SK-N-MC (cell line): Measurements from ENCODE around the gene CLGN.

ENCODE experiments used
- DNase-seq: peaks from one replicate; pipeline ENCODE4 v3.0.0-alpha.2; 2011; ENCODE audit warnings: low read depth, low spot score
- H3K27ac ChIP-seq: fragments of 200-600 bp; sonication (generic); 2 replicates; pipeline ENCODE4 v1.5.1; 2016; ENCODE audit warnings: mixed run types
- H3K36me3 ChIP-seq: fragments of 200-600 bp; sonication (generic); 2 replicates; pipeline ENCODE4 v1.6.1; 2017; ENCODE audit warnings: antibody characterized with exemption, low read length, mixed read lengths; ENCODE audit not compliant: insufficient read depth
- H3K4me3 ChIP-seq: fragments of 200-600 bp; sonication (generic); 2 replicates; pipeline ENCODE4 v1.5.1; 2016
- H3K9ac ChIP-seq: fragments of 200-600 bp; sonication (generic); 2 replicates; pipeline ENCODE4 v1.8.0; 2017; ENCODE audit warnings: mixed run types, mixed read lengths; ENCODE audit not compliant: insufficient read length
- H3K9me3 ChIP-seq: fragments of 200-600 bp; sonication (generic); 2 replicates; pipeline ENCODE4 v1.6.1; 2017; ENCODE audit warnings: low read depth, mild to moderate bottlenecking, antibody characterized with exemption, low read length, moderate library complexity, mixed read lengths
- EZH2 ChIP-seq: fragments of 200-600 bp; sonication (generic); IDR thresholded peaks from one replicate; pipeline ENCODE4 v1.6.1; 2017; ENCODE audit warnings: antibody characterized with exemption
- FOXP2 ChIP-seq: optimal IDR thresholded peaks from 2 replicates; pipeline ENCODE3; 2011; ENCODE audit warnings: mild to moderate bottlenecking, moderate library complexity; ENCODE audit not compliant: insufficient read depth; ENCODE audit errors: extremely low read length, control extremely low read depth
- POLR2AphosphoS5 ChIP-seq: IDR thresholded peaks from 2 replicates; pipeline ENCODE4 v1.6.1; 2012; ENCODE audit warnings: mild to moderate bottlenecking, low read depth, low read length, borderline replicate concordance

The CLGN gene

DNA sequence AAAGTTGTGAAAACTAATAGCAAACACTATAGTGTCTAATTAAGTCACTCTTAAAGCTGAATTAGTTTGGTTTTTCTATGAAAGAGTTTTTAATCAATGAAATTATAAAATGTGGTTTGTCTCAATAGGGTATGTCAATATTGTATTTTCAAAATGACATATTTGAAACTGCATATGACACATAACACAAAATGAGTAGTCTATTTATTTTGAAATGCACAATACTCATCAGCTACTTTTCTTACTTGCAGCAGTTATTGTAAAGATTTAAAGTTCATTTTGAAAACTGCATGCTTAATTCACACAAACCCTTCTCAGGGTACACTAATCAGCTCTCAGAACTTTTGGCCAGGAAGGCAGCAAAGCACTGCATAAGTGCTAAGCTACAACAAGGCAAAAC, 21.2 kb downstream of the CLGN start:
- DNase-seq: no peak
- TF ChIP-seq EZH2 (no peak), FOXP2 (no peak), POLR2AphosphoS5 (no peak)

DNA sequence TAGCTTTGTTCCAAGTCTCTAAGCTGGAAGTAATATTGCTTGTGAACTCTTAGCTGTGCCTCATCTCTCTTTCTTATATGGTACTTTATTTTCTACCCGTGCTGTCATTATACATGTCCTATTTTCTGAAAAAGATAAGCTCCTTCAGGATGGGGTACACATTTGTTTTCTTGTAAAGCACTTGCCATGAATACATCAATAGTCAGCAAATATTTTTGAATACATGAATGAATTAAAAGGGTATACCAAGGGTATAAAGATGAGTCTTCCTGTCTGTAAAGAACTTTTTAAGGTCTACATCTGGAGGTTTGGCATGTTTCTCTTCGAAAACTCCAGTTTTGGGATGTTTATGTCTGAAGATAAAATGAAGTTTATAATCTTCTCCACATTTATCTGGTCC, 27.3 kb downstream of the CLGN start:
- H3K27ac ChIP-seq: no peak overlapping the region
- H3K9ac ChIP-seq: no peak overlapping the region
- H3K36me3 ChIP-seq: no peaks in the 10 kb centered on the region
- no peaks in the 10 kb centered on the region for H3K9me3 ChIP-seq
- DNase-seq: peak; percentile 12
- TF ChIP-seq EZH2 (no peak), FOXP2 (no peak), POLR2AphosphoS5 (no peak)
- H3K4me3 ChIP-seq: peak overlapping the region; percentile 17; the same call in 1 of the 2 replicates

More for the DNA sequence above, 21.2 kb downstream of the CLGN start:
- no peak overlapping the region for H3K27ac ChIP-seq
- no peaks in the 10 kb centered on the region for H3K36me3 ChIP-seq
- no peak overlapping the region for H3K4me3 ChIP-seq
- no peaks in the 10 kb centered on the region for H3K9me3 ChIP-seq
- no peak overlapping the region for H3K9ac ChIP-seq

DNA sequence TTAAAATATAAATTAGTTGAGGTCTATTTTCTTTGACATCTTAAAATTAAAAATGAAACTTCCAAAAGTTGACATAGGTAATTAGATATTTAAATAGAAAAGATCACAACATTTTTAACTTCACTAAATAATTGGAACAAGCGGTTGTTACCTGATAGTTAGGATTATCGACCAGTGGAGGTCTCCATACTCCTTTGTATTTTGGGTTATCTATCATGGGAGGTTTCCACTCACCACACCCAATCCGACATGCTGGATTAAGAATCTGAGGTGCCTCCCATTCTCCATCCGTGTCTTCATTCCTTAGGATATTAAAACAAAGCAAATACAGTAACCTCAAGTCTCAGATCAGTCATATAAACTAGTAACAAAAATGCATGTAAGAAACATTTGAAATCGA, 31.8 kb downstream of the CLGN start:
- Histone ChIP-seq H3K36me3 (no peaks in the 10 kb centered on the region), H3K9ac (no peak overlapping the region), H3K4me3 (no peak overlapping the region), H3K27ac (no peak overlapping the region), H3K9me3 (no peaks in the 10 kb centered on the region)
- no peak for TF ChIP-seq EZH2
- TF ChIP-seq POLR2AphosphoS5: no peak
- no peak for TF ChIP-seq FOXP2
- no peak for DNase-seq

DNA sequence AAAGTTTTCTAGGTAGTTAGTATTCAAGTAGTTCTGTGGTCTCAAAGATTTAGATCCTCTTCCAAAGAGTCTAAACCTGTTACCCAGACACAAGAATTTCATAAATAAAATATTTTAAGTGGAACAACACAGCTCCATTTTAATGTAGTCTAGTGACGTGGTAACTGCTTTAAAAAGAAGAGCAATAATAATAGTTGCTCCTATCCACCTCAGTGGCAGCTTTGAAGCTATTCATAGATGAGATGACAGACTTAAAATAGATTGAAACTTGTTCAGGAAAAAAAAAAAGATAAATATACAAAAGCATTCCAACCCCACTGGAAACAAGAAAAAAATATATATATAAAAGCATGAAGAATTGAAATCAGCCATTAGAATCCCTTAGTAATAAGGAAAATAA, 39.4 kb downstream of the CLGN start:
- TF ChIP-seq FOXP2 (no peak), POLR2AphosphoS5 (no peak)
- H3K9ac ChIP-seq: no peak overlapping the region
- no peaks in the 10 kb centered on the region for H3K36me3 ChIP-seq
- H3K9me3 ChIP-seq: no peaks in the 10 kb centered on the region
- H3K27ac ChIP-seq: no peak overlapping the region
- H3K4me3 ChIP-seq: no peak overlapping the region
- no peak for DNase-seq

DNA sequence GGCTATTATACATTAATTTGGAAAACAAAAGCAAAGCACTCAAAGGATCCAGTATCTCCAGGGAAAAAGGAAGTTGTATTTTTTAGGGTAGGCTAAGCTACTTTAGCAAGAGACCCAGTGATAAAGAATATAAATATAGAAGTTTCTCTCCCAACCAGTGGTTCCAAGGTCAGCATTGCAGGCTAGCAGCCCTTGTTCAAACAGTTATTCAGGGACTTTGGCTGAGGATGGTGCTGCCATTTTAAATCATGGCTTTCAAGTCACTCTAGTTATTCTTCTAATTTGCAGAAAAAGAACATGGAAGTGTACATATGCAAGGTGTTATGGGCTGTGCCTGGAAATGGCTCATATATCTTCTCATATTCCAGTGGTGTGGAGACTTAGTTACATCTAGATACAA, 44.7 kb downstream of the CLGN start:
- Histone ChIP-seq H3K36me3 (peaks cover 34% of the 10 kb centered on the region), H3K4me3 (no peak overlapping the region), H3K9me3 (no peaks in the 10 kb centered on the region), H3K9ac (no peak overlapping the region), H3K27ac (no peak overlapping the region)
- TF ChIP-seq POLR2AphosphoS5: no peak
- no peak for TF ChIP-seq EZH2
- TF ChIP-seq FOXP2: no peak
- DNase-seq: no peak

DNA sequence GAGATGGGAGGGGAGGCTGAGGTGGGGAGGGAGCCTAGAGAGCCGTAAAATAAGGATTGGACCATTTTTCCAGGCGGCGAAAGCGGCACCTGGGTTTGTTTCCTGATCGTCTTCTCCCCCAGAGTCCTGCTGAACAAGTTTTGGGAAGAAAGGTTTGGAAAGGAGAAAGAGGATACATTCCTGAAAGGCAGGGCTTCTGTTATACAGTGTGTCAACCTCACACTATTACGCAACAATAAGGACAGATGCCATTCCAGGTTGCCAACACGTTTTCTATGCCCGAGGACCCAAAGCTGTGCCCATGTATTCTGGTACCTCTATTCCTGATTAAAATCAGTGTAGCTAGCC, 53.3 kb downstream of the CLGN start:
- no peak for DNase-seq
- Histone ChIP-seq H3K36me3 (peaks cover 5% of the 10 kb centered on the region), H3K9ac (peak overlapping the region; percentile 77), H3K27ac (no peak overlapping the region), H3K9me3 (no peaks in the 10 kb centered on the region), H3K4me3 (peak overlapping the region; percentile 82)
- no peak for TF ChIP-seq FOXP2
- TF ChIP-seq EZH2: no peak
- TF ChIP-seq POLR2AphosphoS5: no peak

DNA sequence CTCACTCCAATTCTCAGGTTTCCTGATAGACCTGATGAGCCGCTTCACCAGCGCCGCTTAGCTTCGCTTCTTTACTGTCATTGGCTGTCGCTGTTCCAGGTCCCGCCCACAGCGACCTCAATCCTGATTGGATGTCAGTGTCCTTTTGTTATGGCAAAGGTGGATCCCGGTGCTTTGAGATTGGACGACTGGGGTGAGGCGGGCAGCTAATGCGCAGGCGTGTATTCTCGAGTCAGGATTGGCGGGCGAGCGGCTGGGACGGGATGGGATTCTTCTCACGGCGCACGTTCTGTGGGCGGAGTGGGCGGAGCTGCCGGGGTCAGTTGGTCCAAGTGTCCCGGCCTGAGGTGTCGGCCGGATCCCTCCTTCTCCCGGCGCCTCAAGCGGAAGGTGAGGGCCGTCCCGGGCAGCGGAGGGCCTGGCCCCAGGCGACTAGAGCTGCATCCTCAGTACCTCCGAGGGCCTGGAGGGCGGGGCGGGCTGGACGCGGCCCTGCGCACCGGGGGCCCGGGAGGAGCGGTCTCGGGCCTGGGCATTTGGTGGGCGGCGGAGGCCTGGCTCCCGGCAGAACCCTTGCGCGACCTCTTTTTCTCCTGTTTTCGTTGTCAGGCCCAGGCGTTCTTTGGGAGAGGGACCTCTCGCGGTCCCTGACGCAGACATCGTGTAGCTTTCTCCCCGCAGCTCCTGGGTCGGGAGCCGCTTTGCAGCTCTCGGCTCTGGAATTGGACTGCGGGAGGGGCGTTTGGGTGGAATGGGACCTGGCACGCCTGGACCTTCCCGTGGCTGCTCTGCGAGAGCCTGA, 53.9 kb downstream of the CLGN start, which contains the start of gene SCOC:
Gene SCOC, plus strand, starts transcription at position 319 of the 802 bp plus-strand sequence. CDS start 5,525 bp downstream, outside the sequence.
- H3K9ac ChIP-seq: peak within 1 kb of the TSS; percentile 77
- no peaks in the 10 kb centered on the region for H3K36me3 ChIP-seq
- peak; percentile 95 for DNase-seq
- TF ChIP-seq EZH2 (no peak), POLR2AphosphoS5 (peak; percentile 70)
- peak within 1 kb of the TSS; percentile 4; the same call in 1 of the 2 replicates for H3K27ac ChIP-seq
- H3K4me3 ChIP-seq: peak within 1 kb of the TSS; percentile 82
- no peaks in the 10 kb centered on the region for H3K9me3 ChIP-seq

DNA sequence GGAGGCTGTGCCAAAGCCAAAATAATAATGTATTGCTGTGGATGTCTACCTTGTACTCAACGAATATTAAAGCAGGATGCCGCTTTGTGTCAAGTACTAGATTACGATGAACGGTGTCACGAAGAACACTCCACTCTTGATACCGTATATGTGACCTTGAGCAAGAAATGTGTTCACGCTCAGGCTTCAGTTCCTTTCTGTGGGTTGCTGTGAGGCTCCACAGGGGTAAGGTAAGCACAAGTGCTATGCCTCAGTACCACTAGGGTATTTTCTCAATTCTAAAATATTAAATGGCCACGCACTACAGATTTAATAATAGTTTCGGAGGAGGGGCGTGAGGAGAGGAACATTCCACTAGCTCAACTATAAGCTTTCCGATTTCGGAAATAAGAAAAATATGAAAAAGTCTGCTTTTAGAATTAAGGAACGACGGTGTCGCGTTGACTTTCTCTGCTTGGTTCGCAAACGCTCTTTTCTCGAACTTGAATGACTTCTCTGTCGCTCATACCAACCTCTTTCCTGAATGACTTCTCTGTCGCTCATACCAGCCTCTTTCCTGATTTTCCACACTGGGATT, 54.6 kb downstream of the CLGN start:
- DNase-seq: no peak

DNA sequence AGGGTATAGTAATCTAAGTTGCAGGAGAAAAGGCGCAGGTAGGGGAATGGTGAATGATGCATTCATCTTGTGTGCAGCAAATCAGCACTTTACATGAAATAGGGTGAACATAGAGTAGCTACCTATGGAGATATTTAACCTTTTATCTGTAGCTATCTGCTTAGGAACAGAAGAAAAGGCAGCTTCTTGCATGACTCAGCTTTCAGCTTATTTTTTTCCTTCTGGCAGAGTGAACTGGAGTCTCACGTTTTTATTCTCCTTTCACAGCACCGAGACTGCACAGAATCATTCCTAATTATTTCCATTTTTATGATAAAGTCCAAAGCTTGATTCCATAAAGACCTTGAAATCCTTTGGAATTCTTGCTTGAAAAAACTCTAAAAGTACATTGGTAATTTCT, 58.8 kb downstream of the CLGN start:
- TF ChIP-seq POLR2AphosphoS5: no peak
- TF ChIP-seq FOXP2: no peak
- TF ChIP-seq EZH2: no peak
- H3K36me3 ChIP-seq: no peaks in the 10 kb centered on the region
- no peak overlapping the region for H3K9ac ChIP-seq
- DNase-seq: no peak
- no peaks in the 10 kb centered on the region for H3K9me3 ChIP-seq
- no peak overlapping the region for H3K4me3 ChIP-seq
- H3K27ac ChIP-seq: no peak overlapping the region

More for the DNA sequence above, 54.6 kb downstream of the CLGN start:
- TF ChIP-seq POLR2AphosphoS5 (0 out of 2 replicates have a peak, but pooled peaks have one; percentile 75), EZH2 (no peak), FOXP2 (no peak)
- Histone ChIP-seq H3K36me3 (no peaks in the 10 kb centered on the region), H3K9ac (peak overlapping the region; percentile 69), H3K27ac (peak overlapping the region; percentile 4; the same call in 1 of the 2 replicates), H3K9me3 (no peaks in the 10 kb centered on the region), H3K4me3 (peak overlapping the region; percentile 82)
